OCI-LY3 (cell line): ENCODE measurements around the gene PPP1R3G.

Source experiments
- H2AFZ ChIP-seq: fragments of 200-600, 300-600 bp; shearing (Covaris generic); 2 replicates; pipeline ENCODE4 v1.6.0; 2014; ENCODE audit warnings: antibody characterized with exemption, low read depth, low read length
- H3K27ac ChIP-seq: fragments of 200-600, 300-600 bp; sonication (generic); 2 replicates; pipeline ENCODE4 v1.5.1; 2014; ENCODE audit warnings: mild to moderate bottlenecking, low read length, moderate library complexity, mixed read lengths
- H3K27me3 ChIP-seq: fragments of 200-600, 300-600 bp; sonication (generic); 2 replicates; pipeline ENCODE4 v1.6.1; 2014; ENCODE audit warnings: low read depth, low read length, mixed read lengths
- H3K36me3 ChIP-seq: fragments of 200-600, 300-600 bp; sonication (generic); replicated peaks from 2 replicates; pipeline ENCODE3; 2014; ENCODE audit warnings: low read depth, low read length, mixed read lengths
- H3K4me1 ChIP-seq: fragments of 300-600, 200-600 bp; sonication (generic); 2 replicates; pipeline ENCODE4 v1.6.1; 2014; ENCODE audit warnings: low read length, mixed read lengths
- H3K4me2 ChIP-seq: fragments of 200-600, 300-600 bp; sonication (generic); 2 replicates; pipeline ENCODE4 v1.6.1; 2014; ENCODE audit warnings: low read length, mixed read lengths
- H3K4me3 ChIP-seq: fragments of 300-600, 200-600 bp; sonication (generic); 2 replicates; pipeline ENCODE4 v1.5.1; 2014; ENCODE audit warnings: antibody characterized with exemption, mild to moderate bottlenecking, low read length, moderate library complexity
- H3K79me2 ChIP-seq: fragments of 300-600, 200-600 bp; shearing (Covaris generic); 2 replicates; pipeline ENCODE4 v1.6.1; 2014; ENCODE audit warnings: mild to moderate bottlenecking, low read length, mixed read lengths
- H3K9ac ChIP-seq: fragments of 300-600, 200-600 bp; shearing (Covaris generic); 2 replicates; pipeline ENCODE4 v1.6.0; 2014; ENCODE audit warnings: mild to moderate bottlenecking, low read length, moderate library complexity
- H3K9me3 ChIP-seq: fragments of 200-600, 300-600 bp; shearing (Covaris generic); 2 replicates; pipeline ENCODE4 v1.6.1; 2014; ENCODE audit warnings: low read length, mixed read lengths; ENCODE audit not compliant: insufficient read depth
- H4K20me1 ChIP-seq: fragments of 200-600, 300-600 bp; sonication (generic); 2 replicates; pipeline ENCODE4 v1.6.1; 2016; ENCODE audit warnings: low read length, mixed read lengths; ENCODE audit not compliant: insufficient read depth
- EZH2phosphoT487 ChIP-seq: fragments of 200-600 bp; shearing (Covaris generic); IDR thresholded peaks from 2 replicates; pipeline ENCODE4 v1.6.1; 2018; ENCODE audit warnings: antibody characterized with exemption, mixed run types, low read depth
- TF ChIP-seq, protein P1 (sequence below): fragments of 200-600, 300-600 bp; sonication (generic); IDR thresholded peaks from 2 replicates; pipeline ENCODE4 v1.5.1; 2014; ENCODE audit warnings: antibody characterized with exemption, low read length, low read depth

PPP1R3G gene

GRCh38 chr6:5084360-5084780, 771 bp upstream of the PPP1R3G start:
- H3K9ac ChIP-seq = peak overlapping the region; percentile 64
- peak overlapping the region; percentile 86 for H3K4me3 ChIP-seq
- H3K27ac ChIP-seq = no peak overlapping the region
- H3K4me1 ChIP-seq = no peaks in the 10 kb centered on the region
- H3K9me3 ChIP-seq = no peaks in the 10 kb centered on the region
- H3K27me3 ChIP-seq = no peaks in the 10 kb centered on the region
- H3K4me2 ChIP-seq = peak overlapping the region; percentile 82
- no peaks in the 10 kb centered on the region for H3K36me3 ChIP-seq
- no peaks in the 10 kb centered on the region for H3K79me2 ChIP-seq
- peak overlapping the region; percentile 72 for H2AFZ ChIP-seq
- no peak for TF ChIP-seq EZH2phosphoT487
- TF ChIP-seq, protein P1, sequence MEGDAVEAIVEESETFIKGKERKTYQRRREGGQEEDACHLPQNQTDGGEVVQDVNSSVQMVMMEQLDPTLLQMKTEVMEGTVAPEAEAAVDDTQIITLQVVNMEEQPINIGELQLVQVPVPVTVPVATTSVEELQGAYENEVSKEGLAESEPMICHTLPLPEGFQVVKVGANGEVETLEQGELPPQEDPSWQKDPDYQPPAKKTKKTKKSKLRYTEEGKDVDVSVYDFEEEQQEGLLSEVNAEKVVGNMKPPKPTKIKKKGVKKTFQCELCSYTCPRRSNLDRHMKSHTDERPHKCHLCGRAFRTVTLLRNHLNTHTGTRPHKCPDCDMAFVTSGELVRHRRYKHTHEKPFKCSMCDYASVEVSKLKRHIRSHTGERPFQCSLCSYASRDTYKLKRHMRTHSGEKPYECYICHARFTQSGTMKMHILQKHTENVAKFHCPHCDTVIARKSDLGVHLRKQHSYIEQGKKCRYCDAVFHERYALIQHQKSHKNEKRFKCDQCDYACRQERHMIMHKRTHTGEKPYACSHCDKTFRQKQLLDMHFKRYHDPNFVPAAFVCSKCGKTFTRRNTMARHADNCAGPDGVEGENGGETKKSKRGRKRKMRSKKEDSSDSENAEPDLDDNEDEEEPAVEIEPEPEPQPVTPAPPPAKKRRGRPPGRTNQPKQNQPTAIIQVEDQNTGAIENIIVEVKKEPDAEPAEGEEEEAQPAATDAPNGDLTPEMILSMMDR = no peak
- H4K20me1 ChIP-seq = no peaks in the 10 kb centered on the region

DNA sequence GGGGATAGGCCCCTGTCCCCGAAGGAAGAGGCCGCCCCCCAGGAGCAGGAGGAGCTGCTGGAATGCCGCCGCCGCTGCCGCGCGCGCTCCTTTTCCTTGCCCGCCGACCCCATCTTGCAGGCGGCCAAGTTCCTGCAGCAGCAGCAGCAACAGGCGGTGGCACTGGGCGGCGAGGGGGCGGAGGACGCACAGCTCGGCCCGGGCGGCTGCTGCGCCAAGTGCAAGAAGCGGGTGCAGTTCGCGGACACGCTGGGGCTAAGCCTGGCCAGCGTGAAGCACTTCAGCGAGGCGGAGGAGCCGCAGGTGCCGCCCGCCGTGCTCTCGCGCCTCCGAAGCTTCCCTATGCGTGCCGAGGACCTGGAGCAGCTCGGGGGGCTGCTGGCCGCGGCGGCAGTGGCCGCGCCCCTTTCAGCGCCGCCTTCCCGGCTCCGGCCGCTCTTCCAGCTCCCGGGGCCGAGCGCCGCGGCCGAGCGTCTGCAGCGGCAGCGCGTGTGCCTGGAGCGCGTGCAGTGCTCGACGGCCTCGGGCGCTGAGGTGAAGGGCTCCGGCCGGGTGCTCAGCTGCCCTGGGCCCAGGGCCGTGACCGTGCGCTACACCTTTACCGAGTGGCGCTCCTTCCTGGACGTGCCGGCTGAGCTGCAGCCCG, 630 bp downstream of the PPP1R3G start:
- H2AFZ ChIP-seq = no peak overlapping the region
- TF ChIP-seq, protein P1 = no peak
- no peak for TF ChIP-seq EZH2phosphoT487
- H3K9ac ChIP-seq = no peak overlapping the region
- H3K4me2 ChIP-seq = no peak overlapping the region
- H3K4me1 ChIP-seq = peaks cover 8% of the 10 kb centered on the region
- no peaks in the 10 kb centered on the region for H4K20me1 ChIP-seq
- no peaks in the 10 kb centered on the region for H3K79me2 ChIP-seq
- H3K27ac ChIP-seq = no peak overlapping the region
- H3K4me3 ChIP-seq = no peak overlapping the region
- no peaks in the 10 kb centered on the region for H3K36me3 ChIP-seq
- H3K27me3 ChIP-seq = 0 out of 2 replicates have a peak, but pooled peaks cover 4% of the 10 kb centered on the region
- H3K9me3 ChIP-seq = no peaks in the 10 kb centered on the region

GRCh38 chr6:5086294-5086890, 1.3 kb downstream of the PPP1R3G start:
- Histone ChIP-seq H3K4me1 (peaks cover 14% of the 10 kb centered on the region), H3K36me3 (no peaks in the 10 kb centered on the region), H3K4me2 (no peak overlapping the region), H4K20me1 (no peaks in the 10 kb centered on the region), H3K27me3 (peaks cover 10% of the 10 kb centered on the region), H3K27ac (no peak overlapping the region), H3K79me2 (no peaks in the 10 kb centered on the region), H3K9me3 (no peaks in the 10 kb centered on the region), H3K4me3 (no peak overlapping the region), H2AFZ (no peak overlapping the region), H3K9ac (no peak overlapping the region)
- no peak for TF ChIP-seq EZH2phosphoT487
- TF ChIP-seq, protein P1 = no peak

- Histone ChIP-seq H3K27ac (no peak overlapping the region), H3K36me3 (no peaks in the 10 kb centered on the region), H4K20me1 (no peaks in the 10 kb centered on the region), H3K9me3 (no peaks in the 10 kb centered on the region), H3K4me1 (peaks cover 21% of the 10 kb centered on the region), H3K9ac (no peak overlapping the region), H3K79me2 (no peaks in the 10 kb centered on the region), H3K4me2 (no peak overlapping the region), H2AFZ (no peak overlapping the region), H3K4me3 (no peak overlapping the region), H3K27me3 (peaks cover 17% of the 10 kb centered on the region)
- TF ChIP-seq, protein P1 = no peak
- TF ChIP-seq EZH2phosphoT487 = no peak
These were observed 2.2 kb downstream of the PPP1R3G start for GRCh38 chr6:5087389-5087788.
